Measurements from ENCODE around the gene RNF14.

DNA sequence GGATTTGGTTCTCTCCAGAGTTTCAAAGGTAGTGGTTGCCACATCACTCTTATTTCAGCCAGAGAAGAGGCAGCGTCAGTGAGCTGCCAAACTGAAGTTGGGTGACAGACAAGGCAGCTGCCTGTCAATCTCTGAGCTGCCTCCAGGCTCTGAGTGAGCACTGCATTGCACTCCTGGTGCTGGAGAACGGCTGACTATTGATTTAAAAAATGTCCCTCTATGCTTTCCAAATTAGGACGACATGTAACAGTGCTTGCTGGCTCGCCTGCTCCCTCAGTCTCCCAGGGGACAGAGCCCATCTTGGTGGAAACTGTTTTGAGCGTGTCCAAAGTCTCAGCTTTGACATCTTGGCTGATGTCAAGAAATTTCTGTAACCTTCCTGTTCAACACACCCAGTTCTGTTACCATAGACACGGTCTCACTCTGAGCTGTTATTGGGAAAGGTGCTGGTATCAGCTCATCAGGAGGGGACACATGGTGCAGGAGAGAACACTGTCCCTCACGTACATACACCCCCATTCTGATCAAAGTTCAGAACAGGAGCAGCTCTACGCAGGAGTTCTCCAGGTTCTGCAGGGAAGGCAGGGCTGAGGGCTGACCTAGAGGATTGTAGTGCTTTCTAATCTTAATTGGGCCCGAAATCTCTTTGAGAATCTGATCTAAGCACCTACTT is 26.6 kb upstream of the RNF14 start:
- TF ChIP-seq, protein P1, sequence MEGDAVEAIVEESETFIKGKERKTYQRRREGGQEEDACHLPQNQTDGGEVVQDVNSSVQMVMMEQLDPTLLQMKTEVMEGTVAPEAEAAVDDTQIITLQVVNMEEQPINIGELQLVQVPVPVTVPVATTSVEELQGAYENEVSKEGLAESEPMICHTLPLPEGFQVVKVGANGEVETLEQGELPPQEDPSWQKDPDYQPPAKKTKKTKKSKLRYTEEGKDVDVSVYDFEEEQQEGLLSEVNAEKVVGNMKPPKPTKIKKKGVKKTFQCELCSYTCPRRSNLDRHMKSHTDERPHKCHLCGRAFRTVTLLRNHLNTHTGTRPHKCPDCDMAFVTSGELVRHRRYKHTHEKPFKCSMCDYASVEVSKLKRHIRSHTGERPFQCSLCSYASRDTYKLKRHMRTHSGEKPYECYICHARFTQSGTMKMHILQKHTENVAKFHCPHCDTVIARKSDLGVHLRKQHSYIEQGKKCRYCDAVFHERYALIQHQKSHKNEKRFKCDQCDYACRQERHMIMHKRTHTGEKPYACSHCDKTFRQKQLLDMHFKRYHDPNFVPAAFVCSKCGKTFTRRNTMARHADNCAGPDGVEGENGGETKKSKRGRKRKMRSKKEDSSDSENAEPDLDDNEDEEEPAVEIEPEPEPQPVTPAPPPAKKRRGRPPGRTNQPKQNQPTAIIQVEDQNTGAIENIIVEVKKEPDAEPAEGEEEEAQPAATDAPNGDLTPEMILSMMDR (IDR thresholded peaks at IDR 0.05), result no peak
- no peak for TF ChIP-seq POLR2A (IDR thresholded peaks at IDR 0.05)
